ENCODE results near the gene TCP11. TPM values are rescaled to one million over a fixed set of nuclear protein-coding genes. Genes with fewer than 3 reads are reported as not detected.

TCP11 gene
- total RNA-seq, 6 experiments from 2014 or later, result 0.31 TPM; not detected in 5

DNA sequence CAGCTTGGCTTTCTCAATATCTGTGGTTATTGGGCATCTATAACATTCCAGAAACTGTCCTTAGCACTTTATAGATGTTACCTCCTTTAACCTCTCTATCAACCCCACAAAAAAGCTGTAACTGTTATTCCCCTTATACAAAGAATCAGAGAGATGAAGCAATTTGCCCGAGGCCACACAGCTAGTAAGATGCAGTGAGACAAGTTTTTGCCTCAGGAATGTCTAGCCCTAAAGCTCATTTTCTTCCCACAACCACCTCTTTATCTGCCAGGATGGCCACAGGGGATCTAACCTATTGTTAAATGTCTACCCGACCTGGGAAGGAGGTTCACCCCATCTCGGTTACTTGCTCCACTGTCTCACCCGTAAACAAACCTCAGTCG, 31.9 kb upstream of the TCP11 start:
- intact Hi-C loops (cut with DNase I), result no loop called here
- ATAC-seq, result no peak
- no peaks in the 10 kb centered on the region for H3K9me3 ChIP-seq
- H3K27me3 ChIP-seq, result no peaks in the 10 kb centered on the region
- 76% methylated on average over 5 of the region's 5 CpGs for WGBS (ENCODE audit: insufficient coverage, low coverage, low lambda C conversion rate, missing lambda C conversion rate)
- H3K4me3 ChIP-seq, result no peak overlapping the region
- no peaks in the 10 kb centered on the region for H3K36me3 ChIP-seq
- TF ChIP-seq POLR2A (IDR thresholded peaks at IDR 0.05) (no peak), CTCF (IDR thresholded peaks at IDR 0.05) (no peak)
- no peak overlapping the region for H3K27ac ChIP-seq
- no peak for DNase-seq
- no peaks in the 10 kb centered on the region for H3K4me1 ChIP-seq

DNA sequence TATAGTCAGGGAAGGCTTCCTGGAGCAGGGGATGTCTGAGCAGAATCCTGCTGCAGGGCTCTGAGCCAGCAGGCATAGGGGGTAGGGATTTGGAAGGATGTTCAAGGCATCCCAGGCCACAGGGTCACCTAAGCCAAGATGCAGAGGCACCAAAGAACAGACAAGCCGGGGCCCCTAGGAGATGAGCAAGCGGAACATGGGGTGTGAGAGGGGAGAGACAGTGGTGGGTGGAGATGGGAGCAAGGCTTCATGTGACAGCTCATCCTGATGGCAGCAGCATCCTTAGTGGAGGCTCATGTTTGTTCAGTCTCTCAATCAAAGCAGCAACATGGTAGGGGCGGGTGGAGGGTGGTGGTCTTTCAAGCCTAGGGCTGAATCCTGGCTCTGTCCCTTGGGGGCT, 29.8 kb upstream of the TCP11 start:
- ATAC-seq (no peak), DNase-seq (no peak)
- intact Hi-C loops (cut with DNase I), result no loop called here
- H3K4me1 ChIP-seq, result peaks cover 0 to 11% (median 7%) of the 10 kb centered on the region in 4 donors
- H3K27me3 ChIP-seq, result no peaks in the 10 kb centered on the region
- no peak overlapping the region for H3K4me3 ChIP-seq
- no peak for TF ChIP-seq POLR2A (IDR thresholded peaks at IDR 0.05)
- WGBS (ENCODE audit: insufficient coverage, low coverage, low lambda C conversion rate, missing lambda C conversion rate), result no CpG with 5 or more reads among the region's 3 CpGs
- no peak overlapping the region for H3K27ac ChIP-seq
- H3K36me3 ChIP-seq, result no peaks in the 10 kb centered on the region
- no peaks in the 10 kb centered on the region for H3K9me3 ChIP-seq

DNA sequence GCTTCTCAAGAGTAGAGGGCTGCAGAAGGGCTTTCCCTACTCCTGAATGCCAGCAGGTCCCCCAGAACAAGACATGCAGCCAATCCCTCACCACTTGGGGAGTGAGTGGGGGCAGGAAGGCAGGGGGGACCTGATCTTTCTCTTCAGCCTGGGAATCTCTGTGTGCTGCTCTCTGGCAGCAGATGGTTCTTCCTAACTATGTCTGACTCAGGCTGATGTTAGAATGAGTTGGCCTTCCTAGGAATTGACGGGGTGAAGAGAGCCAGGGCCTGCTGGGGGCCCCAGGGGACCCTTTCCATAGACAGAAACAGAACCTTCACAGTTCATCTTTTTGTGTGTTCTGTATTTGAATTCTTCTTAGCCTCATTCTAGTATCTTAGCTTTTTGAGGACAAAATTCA, 29.0 kb upstream of the TCP11 start:
- Histone ChIP-seq H3K36me3 (no peaks in the 10 kb centered on the region), H3K4me1 (peaks cover 0 to 16% (median 10%) of the 10 kb centered on the region in 4 donors), H3K9me3 (no peaks in the 10 kb centered on the region), H3K4me3 (no peak overlapping the region), H3K27me3 (no peaks in the 10 kb centered on the region), H3K27ac (no peak overlapping the region)
- intact Hi-C loops (cut with DNase I), result no loop called here
- TF ChIP-seq CTCF (IDR thresholded peaks at IDR 0.05) (no peak), POLR2A (IDR thresholded peaks at IDR 0.05) (no peak)
- ATAC-seq (no peak), DNase-seq (no peak)
- 71% methylated on average over 1 of the region's 1 CpG for WGBS (ENCODE audit: insufficient coverage, low coverage, low lambda C conversion rate, missing lambda C conversion rate)

GRCh38 chr6:35168461-35168861, 27.3 kb upstream of the TCP11 start:
- Histone ChIP-seq H3K4me3 (no peak overlapping the region), H3K4me1 (peaks cover 0 to 24% (median 13%) of the 10 kb centered on the region in 4 donors), H3K27ac (no peak overlapping the region), H3K9me3 (no peaks in the 10 kb centered on the region), H3K27me3 (no peaks in the 10 kb centered on the region), H3K36me3 (no peaks in the 10 kb centered on the region)
- DNase-seq (no peak), ATAC-seq (no peak)
- intact Hi-C loops (cut with DNase I), result no loop called here
- WGBS (ENCODE audit: insufficient coverage, low coverage, low lambda C conversion rate, missing lambda C conversion rate), result 92% methylated on average over 6 of the region's 7 CpGs
- TF ChIP-seq POLR2A (IDR thresholded peaks at IDR 0.05) (no peak), CTCF (IDR thresholded peaks at IDR 0.05) (no peak)

DNA sequence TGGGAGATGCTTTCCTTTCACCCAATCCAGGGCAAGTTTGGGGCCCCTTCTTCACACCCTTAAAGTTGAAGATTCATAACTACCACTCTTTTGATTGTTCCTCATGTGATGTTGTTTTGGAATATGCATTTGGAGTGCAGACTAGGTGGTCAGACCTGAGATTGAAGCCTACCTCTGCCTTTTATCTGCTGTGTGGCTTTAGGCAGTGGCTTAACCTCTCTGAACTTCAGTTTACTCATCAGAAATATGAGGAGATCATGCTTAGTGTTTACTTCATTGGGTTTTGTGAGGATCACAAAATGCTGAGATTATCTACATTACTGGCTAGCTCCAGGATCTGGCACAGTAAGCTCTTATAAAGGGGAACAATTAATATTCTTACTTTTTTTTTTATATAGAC, 26.4 kb upstream of the TCP11 start:
- Histone ChIP-seq H3K36me3 (no peaks in the 10 kb centered on the region), H3K27me3 (no peaks in the 10 kb centered on the region), H3K4me1 (peaks cover 0 to 33% (median 21%) of the 10 kb centered on the region in 4 donors), H3K9me3 (no peaks in the 10 kb centered on the region), H3K4me3 (no peak overlapping the region), H3K27ac (no peak overlapping the region)
- TF ChIP-seq CTCF (IDR thresholded peaks at IDR 0.05) (no peak), POLR2A (IDR thresholded peaks at IDR 0.05) (no peak)
- ATAC-seq, result no peak
- intact Hi-C loops (cut with DNase I), result no loop called here
- no peak for DNase-seq

Data from right lobe of liver (tissue), 6 donors.